ENCODE results near the gene SLC22A1. TPM values are rescaled to one million over a fixed set of nuclear protein-coding genes. Genes with fewer than 3 reads are reported as not detected.
"Not testable (repeated sequence)": the region's sequence is repeated elsewhere in the genome, so short reads cannot be mapped to it uniquely, and the experiment has no call there.

SLC22A1 gene
- total RNA-seq, 2 experiments from 2014 or later, result 1.2 to 1.8 TPM

DNA sequence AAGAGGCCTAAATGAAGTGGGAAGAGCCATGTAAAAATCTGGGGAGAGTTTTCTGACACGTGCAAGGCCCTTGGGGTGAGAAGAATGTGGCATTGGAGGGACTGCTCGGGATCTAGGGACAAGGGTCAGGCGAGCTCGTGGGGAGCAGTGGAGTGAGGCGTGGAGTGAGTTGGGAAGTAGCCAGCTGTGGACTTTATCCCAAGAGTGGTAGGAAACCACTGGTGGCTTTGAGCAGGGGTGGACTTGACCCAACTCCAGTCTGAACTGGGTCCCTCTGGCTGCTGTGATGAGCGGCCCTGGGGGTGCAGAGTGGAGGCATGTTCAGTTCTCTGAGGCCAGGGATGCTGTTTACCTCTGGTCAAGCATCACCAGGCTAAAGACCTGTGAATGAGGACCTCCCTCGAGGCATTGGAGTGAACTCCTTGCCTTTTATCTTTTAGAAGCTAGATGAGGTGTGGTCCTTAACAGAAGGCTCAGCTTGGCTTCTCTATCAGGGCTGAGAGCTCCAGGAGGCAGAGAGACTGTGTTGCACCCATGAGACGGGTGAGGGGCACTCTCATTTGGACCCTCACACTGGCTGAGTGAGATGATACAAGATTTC, 20.6 kb downstream of the SLC22A1 start:
- Mint-ChIP-seq H3K4me1 (peaks cover 10% of the 10 kb centered on the region), H3K27me3 (peaks cover 2% of the 10 kb centered on the region), H3K4me3 (no peak overlapping the region), H3K36me3 (no peaks in the 10 kb centered on the region), H3K27ac (no peak overlapping the region), H3K9me3 (peaks cover 2% of the 10 kb centered on the region)
- DNase-seq, result no peak
- ATAC-seq (ENCODE audit: low read depth), result no peak
- POLR2A ChIA-PET, result no interaction called here

DNA sequence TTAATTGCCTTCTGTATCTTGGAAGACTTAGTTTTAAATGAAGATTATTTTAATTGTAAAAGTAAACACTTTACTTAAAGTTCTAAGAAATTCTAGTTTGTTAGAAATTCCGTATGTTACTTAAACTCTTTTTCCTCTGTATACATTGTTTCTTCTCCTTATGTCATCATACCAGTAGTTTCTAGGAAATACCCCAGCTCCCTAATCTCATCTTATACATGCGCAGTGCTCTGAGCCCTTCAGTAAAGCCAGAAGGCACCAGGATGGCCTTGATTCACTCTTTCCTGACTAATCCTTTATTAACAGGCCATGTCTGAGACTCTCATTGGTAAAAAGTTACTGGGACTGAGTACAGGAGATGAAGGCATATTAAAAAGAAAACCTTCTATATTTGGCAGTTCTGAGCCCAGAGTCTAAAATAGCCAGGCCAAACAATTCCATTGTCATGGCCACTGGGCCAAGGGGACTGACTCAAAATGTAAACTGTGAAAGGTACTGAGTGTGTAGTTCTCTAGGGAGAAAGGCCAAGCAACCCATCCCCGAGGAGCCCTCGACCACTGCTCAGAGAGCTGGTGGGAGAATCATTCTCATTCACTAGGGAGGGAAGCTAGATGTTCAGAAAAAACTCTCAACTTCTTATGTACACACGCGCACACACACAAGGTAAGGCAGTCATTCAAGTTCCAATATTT, 25.0 kb downstream of the SLC22A1 start:
- Mint-ChIP-seq H3K27ac (no peak overlapping the region), H3K9me3 (peaks cover 3% of the 10 kb centered on the region), H3K36me3 (no peaks in the 10 kb centered on the region), H3K27me3 (peaks cover 5% of the 10 kb centered on the region), H3K4me3 (no peak overlapping the region), H3K4me1 (peaks cover 1% of the 10 kb centered on the region)
- POLR2A ChIA-PET, result no interaction called here
- ATAC-seq (ENCODE audit: low read depth), result no peak
- DNase-seq, result no peak

DNA sequence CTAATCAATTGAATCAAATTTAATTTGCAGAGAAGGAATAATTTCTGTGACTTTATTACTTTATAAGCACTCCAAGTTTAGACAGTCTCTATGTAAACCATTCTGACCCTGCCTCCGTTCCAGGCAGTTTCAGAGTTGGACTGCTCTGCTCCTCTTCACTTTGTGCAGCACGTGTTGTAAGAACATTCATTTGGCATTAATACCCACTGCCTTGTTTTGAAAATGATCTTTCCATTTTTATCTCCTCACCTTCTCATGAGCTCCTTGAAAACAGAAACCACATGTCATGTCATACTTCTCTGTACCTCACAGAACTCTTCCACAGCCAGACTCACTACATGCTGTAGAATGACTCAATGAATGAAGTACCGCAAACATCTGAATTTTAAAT, 25.5 kb downstream of the SLC22A1 start:
- H3K4me3 Mint-ChIP-seq, result no peak overlapping the region
- no peak overlapping the region for H3K27ac Mint-ChIP-seq
- H3K36me3 Mint-ChIP-seq, result peaks cover under 1% of the 10 kb centered on the region
- POLR2A ChIA-PET, result no interaction called here
- ATAC-seq (ENCODE audit: low read depth) (no peak), DNase-seq (no peak)
- peaks cover 1% of the 10 kb centered on the region for H3K4me1 Mint-ChIP-seq
- peaks cover 5% of the 10 kb centered on the region for H3K27me3 Mint-ChIP-seq
- H3K9me3 Mint-ChIP-seq, result peaks cover 3% of the 10 kb centered on the region

DNA sequence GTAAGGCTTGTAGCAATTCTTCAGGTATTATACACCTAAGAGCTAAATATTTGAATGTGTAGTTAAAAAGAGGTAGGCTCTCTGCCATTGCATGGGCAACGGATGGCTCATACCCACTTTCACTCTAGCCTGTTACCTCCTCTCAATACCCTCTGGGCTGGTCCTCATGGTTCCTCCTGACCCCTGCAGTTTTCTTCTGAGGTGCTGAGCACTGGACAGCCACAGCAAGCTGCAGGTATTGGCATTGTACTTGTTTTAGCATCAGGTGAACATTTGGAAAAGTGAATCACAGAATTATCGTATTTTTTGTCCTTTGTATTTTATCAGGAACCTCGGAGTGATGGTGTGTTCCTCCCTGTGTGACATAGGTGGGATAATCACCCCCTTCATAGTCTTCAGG, 32.9 kb downstream of the SLC22A1 start:
- no peaks in the 10 kb centered on the region for H3K9me3 Mint-ChIP-seq
- no peaks in the 10 kb centered on the region for H3K4me1 Mint-ChIP-seq
- POLR2A ChIA-PET, result no interaction called here
- peaks cover 2% of the 10 kb centered on the region for H3K27me3 Mint-ChIP-seq
- H3K4me3 Mint-ChIP-seq, result no peak overlapping the region
- H3K36me3 Mint-ChIP-seq, result peaks cover 4% of the 10 kb centered on the region
- no peak overlapping the region for H3K27ac Mint-ChIP-seq
- DNase-seq (no peak), ATAC-seq (ENCODE audit: low read depth) (no peak)

DNA sequence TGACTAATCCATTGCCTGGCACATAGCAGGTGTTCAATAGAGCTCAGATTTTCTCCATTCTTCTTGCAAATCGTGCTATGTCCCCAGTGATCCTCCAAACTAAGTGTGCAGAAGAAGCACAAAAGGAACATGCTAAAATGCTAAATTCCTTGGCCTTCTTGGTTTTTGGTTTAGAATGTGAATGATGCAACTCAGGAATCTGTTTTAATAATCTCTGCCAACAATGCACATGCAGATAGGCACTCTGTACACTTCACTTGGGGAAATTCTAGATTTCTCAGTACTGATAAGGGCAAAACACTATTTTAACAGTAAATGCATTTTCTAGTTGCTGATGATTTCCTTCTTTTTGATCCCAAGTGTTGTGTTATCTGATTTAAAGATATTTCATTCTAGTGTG, 35.2 kb downstream of the SLC22A1 start:
- H3K4me1 Mint-ChIP-seq, result no peaks in the 10 kb centered on the region
- no peak for ATAC-seq (ENCODE audit: low read depth)
- peaks cover 2% of the 10 kb centered on the region for H3K27me3 Mint-ChIP-seq
- H3K9me3 Mint-ChIP-seq, result no peaks in the 10 kb centered on the region
- no peak overlapping the region for H3K27ac Mint-ChIP-seq
- no peak for DNase-seq
- H3K36me3 Mint-ChIP-seq, result peaks cover 4% of the 10 kb centered on the region
- POLR2A ChIA-PET, result interaction anchor here (0.6 kb wide), 1 partner anchor 299 kb away, joined by 3 read pairs; no protein-coding TSS in a partner anchor
- no peak overlapping the region for H3K4me3 Mint-ChIP-seq

DNA sequence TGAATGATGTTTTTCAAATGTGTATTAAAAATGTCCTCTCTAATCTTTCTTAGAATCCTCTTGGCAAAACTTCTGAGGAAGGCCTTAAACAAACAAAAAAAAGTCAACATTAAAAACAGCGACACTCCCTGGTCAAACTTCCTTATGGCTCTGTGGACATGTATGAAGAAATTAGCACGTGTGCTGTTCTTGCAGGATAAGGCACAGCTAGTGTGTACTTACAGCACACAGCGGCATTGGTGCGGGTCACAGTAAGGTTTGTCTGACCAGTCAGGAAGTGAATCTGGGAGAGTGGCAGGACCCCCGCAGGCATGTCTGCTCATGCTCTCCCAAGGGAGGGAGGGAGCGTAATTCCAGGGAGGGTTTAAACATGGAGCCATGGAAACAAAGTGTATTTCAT, 38.8 kb downstream of the SLC22A1 start:
- no peak for DNase-seq
- no peaks in the 10 kb centered on the region for H3K4me1 Mint-ChIP-seq
- no peak overlapping the region for H3K27ac Mint-ChIP-seq
- no peaks in the 10 kb centered on the region for H3K27me3 Mint-ChIP-seq
- POLR2A ChIA-PET, result no interaction called here
- H3K9me3 Mint-ChIP-seq, result peaks cover 1% of the 10 kb centered on the region
- no peak overlapping the region for H3K4me3 Mint-ChIP-seq
- ATAC-seq (ENCODE audit: low read depth), result no peak
- H3K36me3 Mint-ChIP-seq, result peaks cover 2% of the 10 kb centered on the region

DNA sequence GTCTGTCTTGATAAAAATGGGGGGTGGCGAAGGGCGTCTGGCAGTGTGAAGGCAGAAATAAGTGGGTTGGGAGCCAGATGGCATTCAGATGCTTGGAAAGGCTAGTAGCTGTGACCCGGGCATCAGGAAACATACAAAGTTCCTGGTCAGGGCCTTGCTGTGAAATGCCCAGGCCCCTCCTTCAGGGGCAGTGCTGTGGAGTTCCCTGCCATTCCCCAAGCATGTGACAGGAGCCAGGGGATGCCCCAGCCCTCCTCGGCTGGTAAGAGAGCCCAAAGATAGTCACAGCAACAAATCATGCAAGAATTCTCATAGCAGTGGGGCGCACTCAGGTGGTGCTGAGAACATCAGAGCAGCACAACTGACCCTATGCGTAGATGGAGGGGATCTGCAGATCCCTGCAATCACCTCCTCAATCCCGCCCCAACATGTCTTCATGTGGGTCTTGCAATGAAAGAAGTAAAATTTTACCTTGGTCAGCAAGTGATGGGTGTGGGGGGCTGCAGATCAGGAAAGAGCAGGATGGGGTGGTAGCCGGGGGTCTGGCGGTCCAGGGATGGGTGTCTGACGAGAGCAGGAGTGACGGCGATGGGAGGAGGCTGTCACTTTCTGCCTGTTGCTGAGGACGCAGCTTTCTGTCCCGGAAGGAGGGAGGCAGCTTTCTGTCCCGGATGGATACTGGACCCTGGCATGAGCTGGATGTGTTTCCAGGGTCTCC, 39.5 kb downstream of the SLC22A1 start:
- Mint-ChIP-seq H3K4me3 (no peak overlapping the region), H3K27ac (no peak overlapping the region), H3K27me3 (peaks cover under 1% of the 10 kb centered on the region), H3K4me1 (no peaks in the 10 kb centered on the region), H3K36me3 (peaks cover 2% of the 10 kb centered on the region), H3K9me3 (peaks cover 1% of the 10 kb centered on the region)
- no peak for ATAC-seq (ENCODE audit: low read depth)
- POLR2A ChIA-PET, result no interaction called here
- DNase-seq, result no peak

DNA sequence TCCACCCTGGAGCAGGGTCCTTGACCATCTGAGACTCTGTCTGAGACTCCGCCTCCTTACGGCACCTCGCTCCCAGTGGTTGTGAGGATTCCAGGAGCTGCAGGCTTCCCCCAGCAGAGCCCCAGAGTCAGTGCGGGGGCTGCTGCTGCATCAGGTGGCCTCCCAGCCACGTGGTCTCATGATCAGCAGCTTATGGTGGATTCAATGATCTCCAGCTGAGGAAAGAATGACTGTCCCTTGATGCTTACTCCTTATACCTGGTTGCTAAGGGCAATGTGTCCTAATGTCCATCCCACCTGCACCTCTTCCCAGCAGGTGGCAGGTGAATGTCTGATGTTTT, 40.0 kb downstream of the SLC22A1 start:
- peaks cover 2% of the 10 kb centered on the region for H3K27me3 Mint-ChIP-seq
- no peak overlapping the region for H3K27ac Mint-ChIP-seq
- no peak for ATAC-seq (ENCODE audit: low read depth)
- no peak overlapping the region for H3K4me3 Mint-ChIP-seq
- peaks cover 1% of the 10 kb centered on the region for H3K9me3 Mint-ChIP-seq
- POLR2A ChIA-PET, result no interaction called here
- peaks cover 2% of the 10 kb centered on the region for H3K36me3 Mint-ChIP-seq
- H3K4me1 Mint-ChIP-seq, result no peaks in the 10 kb centered on the region
- DNase-seq, result no peak

DNA sequence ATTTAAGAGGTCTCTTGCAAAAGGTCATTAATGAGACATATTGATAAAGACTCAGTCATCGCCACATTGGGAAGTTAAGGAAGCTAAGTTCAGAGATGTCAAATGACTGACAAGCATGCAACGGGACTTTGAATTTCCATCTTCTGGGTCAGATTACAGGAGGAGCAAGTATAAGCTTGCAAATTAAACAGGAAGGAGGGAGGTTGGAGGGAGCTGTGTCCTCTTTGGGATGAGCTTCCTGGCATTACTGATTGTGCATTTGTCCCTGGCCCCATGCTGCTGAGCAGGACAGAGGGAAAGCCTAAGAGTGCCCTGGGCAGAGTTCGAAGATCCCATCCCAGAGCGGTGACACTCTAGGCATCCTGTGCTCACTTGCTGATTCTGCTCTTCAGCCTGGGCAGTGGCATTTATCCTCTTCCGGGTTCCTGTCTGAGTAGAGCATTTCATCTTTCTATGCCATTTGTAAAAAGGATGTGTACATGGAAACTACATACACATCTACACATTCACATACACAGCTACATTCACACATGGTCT, 40.5 kb downstream of the SLC22A1 start:
- POLR2A ChIA-PET, result no interaction called here
- ATAC-seq (ENCODE audit: low read depth) (no peak), DNase-seq (no peak)
- Mint-ChIP-seq H3K4me3 (no peak overlapping the region), H3K4me1 (no peaks in the 10 kb centered on the region), H3K27me3 (peaks cover 2% of the 10 kb centered on the region), H3K36me3 (peaks cover 2% of the 10 kb centered on the region), H3K27ac (no peak overlapping the region), H3K9me3 (peaks cover 1% of the 10 kb centered on the region)

DNA sequence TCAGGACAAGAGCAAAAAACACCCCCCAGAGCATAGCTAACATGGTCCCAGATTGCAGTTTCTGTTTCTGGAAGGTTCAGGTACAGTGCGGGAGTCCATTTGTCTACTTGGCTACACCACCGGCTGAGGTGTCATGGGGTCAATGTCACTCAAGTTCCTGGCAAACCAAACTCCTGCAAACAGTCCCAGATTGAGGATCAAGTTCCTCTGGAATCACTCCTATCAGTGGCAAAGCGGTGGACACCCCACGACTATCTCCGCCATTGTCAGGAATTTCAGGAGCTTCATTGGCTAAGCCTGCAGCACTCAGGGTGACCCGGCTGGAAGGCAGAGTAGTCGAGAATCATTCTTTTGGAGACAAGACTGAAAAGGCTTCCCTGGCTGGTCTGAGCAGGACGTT, 41.8 kb downstream of the SLC22A1 start:
- Mint-ChIP-seq H3K4me3 (no peak overlapping the region), H3K36me3 (no peaks in the 10 kb centered on the region), H3K9me3 (peaks cover 1% of the 10 kb centered on the region), H3K4me1 (no peaks in the 10 kb centered on the region), H3K27ac (no peak overlapping the region), H3K27me3 (peaks cover 2% of the 10 kb centered on the region)
- DNase-seq (no peak), ATAC-seq (ENCODE audit: low read depth) (no peak)
- POLR2A ChIA-PET, result no interaction called here

DNA sequence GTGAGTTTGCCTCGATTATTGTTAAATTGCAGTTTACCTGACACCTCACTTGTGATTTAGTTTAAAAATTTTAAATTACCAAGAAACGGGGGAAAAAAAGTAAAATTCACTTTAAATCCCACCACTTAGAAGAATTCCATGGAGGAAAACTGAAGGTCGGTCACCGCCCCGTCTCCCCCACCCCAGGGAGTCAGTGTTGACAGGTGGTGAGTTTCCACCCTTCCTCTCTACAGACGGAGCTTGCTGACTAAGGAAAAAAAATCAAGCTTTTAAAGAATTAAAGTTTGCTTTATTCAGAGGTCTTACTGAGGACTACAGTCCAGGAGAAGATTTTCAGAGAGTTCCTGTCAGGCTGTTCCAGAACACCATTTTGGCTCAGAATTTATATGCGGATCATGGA, 42.3 kb downstream of the SLC22A1 start:
- ATAC-seq (ENCODE audit: low read depth), result no peak
- Mint-ChIP-seq H3K9me3 (peaks cover 1% of the 10 kb centered on the region), H3K4me1 (no peaks in the 10 kb centered on the region), H3K27me3 (peaks cover 2% of the 10 kb centered on the region), H3K4me3 (no peak overlapping the region), H3K27ac (no peak overlapping the region), H3K36me3 (no peaks in the 10 kb centered on the region)
- POLR2A ChIA-PET, result no interaction called here
- no peak for DNase-seq

DNA sequence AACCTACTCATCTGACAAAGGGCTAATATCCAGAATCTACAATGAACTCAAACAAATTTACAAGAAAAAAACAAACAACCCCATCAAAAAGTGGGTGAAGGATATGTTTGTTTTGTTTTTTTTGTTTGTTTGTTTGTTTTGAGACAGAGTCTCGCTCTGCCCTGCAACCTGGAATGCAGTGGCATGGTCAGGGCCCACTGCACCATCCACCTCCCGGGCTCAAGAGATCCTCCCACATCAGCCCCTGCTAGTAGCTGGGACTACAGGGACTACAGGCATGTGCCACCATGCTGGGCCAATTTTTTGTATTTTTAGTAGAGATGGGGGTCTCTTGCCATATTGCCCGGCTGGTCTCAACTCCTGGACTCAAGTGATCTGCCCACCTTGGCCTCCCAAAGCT, 44.3 kb downstream of the SLC22A1 start:
- H3K4me1 Mint-ChIP-seq; H3K27ac Mint-ChIP-seq; POLR2A ChIA-PET; H3K27me3 Mint-ChIP-seq; DNase-seq; H3K36me3 Mint-ChIP-seq; ATAC-seq (ENCODE audit: low read depth); H3K9me3 Mint-ChIP-seq; H3K4me3 Mint-ChIP-seq: not testable (repeated sequence)

DNA sequence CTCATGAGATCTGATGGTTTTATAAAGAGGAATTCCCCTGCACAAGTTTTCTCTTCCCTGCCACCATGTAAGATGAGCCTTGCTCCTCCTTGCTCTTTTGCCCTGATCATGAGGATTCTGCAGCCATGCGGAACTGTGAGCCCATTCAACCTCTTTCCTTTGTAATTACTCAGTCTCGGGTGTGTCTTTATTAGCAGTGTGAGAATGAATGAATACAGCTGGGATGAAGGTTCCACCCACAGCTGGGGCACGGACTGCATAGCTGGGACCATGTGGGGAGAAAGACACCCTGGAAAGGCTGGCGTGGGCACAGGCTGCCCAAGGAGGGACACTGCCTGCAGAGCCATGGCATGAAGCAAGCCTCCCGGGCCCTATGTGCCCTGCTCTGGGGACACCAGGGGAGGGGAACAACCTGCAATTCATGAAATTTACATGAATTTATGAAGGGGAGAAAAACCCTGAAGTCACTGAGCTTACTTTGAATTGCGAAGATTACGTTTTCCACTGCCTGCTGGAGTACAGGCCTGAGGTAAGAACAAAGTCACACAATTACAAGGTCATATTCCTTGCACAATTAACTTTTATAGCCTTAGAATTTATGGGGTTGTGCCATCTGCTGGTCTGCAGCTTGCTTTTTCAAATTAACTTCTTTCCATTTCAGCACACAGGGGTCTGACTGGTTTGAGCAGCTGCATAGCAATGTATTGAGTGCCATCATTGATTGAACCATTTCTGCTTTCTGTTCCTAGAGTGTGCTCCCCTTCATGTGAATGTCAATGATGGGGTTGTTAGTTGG, 46.2 kb downstream of the SLC22A1 start:
- DNase-seq, result no peak
- POLR2A ChIA-PET, result no interaction called here
- H3K4me3 Mint-ChIP-seq, result no peak overlapping the region
- H3K27me3 Mint-ChIP-seq, result peaks cover 4% of the 10 kb centered on the region
- H3K9me3 Mint-ChIP-seq, result peaks cover 1% of the 10 kb centered on the region
- H3K4me1 Mint-ChIP-seq, result no peaks in the 10 kb centered on the region
- no peak for ATAC-seq (ENCODE audit: low read depth)
- no peaks in the 10 kb centered on the region for H3K36me3 Mint-ChIP-seq
- H3K27ac Mint-ChIP-seq, result no peak overlapping the region

Data from activated naive CD8-positive, alpha-beta T cell treated with anti-CD3 and anti-CD28 coated beads, Interleukin-2, amount 10 ng/mL, durations not matched to agents 7 days and 5 days (primary cell).